ENCODE measurements around the gene CCDC13.

The CCDC13 gene

GRCh38 chr3:42732196-42732828 is 40.7 kb downstream of the CCDC13 start:
- no peak for DNase-seq

- DNase-seq, result no peak
These were observed 41.4 kb downstream of the CCDC13 start for GRCh38 chr3:42731476-42732195.

DNA sequence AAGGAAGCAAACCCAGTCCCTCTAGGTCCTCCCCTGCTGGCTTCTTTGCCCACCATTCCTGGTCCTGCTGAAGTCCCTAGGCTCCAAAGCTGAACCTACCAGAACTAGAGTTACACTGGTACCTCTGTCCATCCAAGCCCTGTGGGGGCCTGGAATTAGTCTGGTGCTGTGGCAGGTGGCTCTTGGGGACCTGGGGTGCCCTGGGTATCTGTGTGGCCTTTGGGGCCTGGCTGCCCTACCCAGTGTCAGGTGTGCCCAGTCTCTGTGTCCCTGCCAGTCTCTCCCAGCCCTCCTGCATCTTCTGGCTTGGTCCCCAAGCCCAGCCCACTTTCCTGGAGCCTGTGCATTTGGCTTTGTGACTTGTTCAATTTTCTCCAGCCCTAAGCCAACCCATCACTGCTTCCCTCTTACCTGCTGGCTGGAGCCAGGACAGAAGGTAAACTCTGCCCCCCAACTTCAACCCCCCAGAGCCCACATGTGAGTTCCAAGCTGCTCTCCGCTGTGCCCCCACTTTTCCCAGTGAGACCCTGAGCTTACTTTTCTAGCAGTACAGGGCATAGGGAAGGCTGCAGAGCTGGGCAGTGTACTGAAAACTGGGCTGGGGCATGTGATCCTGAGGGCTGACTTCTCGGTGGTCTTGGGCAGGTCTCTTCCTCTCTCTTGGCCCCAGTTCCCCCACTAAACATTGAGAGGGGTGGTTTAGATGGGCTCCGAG is 42.2 kb downstream of the CCDC13 start:
- DNase-seq, result no peak

DNA sequence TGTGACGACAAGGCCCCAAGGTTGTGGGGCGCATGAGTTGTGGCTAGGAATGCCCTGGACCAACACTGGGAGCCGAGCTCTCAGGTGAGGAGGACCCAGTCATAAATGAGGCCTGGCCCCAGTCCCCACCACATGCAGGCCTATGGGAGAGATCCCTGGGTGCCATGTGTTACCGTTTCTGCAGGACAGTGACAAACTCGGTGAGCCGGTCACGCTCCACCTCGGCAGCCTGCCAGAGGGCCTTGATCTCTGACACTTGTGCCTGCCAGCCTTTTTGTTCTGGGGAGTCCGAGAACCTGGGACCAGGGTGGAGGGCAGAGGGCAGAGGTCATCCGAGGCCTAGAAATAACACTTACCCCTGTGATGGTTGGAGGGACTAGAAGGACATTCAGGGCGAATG is 42.8 kb downstream of the CCDC13 start:
- DNase-seq, result no peak

DNA sequence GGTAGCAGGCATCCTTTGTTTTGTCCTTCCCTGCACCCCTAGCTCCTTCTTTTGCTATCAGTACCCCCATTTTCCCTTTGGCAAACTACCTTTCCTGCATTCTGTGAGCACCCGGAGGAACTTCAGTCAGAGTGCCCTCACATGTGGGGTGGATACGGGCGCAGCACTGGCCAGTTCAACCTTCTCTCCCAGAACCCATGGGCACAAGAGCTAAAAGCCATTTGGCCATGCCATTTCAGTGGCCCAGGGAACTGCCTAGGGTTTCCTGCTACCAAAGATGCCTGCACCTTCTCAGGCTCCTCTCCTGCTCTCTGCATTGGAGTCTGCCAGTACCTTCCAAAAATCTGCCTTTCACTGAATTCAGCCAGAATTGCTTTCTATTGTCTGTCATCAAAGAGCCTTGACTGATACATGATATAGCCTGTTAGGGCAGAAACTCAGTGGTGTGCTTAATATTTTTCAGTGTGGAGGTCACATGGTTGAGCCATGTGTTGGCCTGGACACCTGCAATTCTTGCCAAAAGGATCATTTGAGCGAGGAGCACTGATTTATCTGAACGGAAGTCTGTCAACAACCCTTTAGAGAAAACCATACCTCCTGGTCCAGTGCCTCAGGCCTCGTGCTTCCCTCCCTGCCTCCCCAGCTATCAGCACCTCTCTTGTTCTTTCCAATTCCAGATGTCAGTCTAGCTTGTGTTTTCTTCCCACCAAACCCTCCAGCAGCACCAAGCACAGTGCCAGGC is 43.5 kb downstream of the CCDC13 start:
- no peak for DNase-seq

DNA sequence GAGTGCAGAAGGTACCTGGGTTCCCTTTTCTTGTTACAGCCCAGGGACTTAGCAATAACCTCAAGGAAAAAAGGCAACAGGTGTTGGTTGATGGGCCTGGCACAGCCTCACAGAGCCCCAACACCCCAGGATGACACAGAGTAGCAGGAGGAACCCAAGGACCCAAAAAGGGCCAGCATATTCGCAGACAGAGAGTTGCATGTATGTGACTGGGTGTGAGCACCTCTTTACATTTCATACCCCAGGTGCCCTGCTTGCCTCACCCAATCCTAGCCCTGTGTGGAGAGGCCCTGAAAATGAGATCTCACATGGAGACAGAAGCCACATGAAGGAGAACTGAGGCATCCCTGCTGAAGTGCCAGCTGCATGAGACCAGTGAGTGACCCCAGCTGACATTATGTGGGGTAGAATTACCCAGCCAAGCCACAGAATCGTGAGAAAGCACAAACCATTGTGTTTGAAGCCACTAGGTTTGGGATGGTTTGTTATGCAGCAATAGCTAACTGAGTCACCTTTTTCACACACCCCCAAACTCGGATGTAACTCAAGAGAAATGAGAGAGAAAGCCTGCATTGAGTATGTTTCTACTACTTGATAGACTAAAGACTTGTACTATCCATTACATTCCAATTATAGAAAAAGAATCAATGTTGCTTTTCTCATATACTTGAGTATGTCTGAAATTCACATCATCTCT is 44.2 kb downstream of the CCDC13 start:
- DNase-seq, result no peak

GRCh38 chr3:42728056-42728455 is 45.0 kb downstream of the CCDC13 start:
- DNase-seq, result no peak

DNA sequence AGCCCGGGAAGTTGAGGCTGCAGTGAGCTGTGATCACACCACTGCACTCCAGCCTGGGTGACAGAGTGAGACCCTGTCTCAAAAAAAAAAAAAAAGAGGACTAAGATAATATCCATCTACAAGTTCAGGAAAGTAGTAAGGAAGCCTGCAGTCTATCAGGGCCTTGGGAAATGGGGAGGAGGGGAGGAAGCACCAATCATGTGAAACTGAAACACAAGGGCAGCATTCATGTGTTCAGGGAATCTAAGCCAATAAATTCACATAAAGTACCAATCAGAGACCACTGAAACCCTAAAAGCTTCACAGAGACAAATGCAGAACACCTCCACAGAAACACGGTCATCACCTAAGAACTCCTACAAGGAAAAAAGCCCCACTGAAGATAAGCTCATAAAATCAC is 47.6 kb downstream of the CCDC13 start:
- DNase-seq, result no peak

DNA sequence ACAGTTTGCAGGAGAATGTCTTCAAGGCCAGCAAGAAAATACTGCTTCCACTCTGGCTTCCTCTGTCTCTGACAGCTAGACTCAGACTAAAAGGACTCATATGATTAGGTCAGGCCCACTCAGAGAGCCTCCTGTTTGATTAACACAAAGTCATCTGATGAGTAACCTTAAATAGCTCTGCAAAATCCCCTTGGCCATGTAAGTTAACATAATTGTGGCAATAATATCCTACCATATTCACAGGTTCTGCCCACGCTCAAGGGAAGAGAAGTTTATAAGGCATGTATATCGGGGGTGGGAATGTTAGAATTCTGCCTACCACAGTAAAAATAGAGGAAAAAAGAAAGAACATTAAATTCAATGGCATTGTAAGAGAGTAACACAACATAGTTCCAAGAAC is 49.8 kb downstream of the CCDC13 start:
- DNase-seq, result no peak

Data from NCI-H2227 treated with DMSO at 0.1 percent for 48 hours (cell line).